ENCODE measurements around the gene IFITM5.

DNA sequence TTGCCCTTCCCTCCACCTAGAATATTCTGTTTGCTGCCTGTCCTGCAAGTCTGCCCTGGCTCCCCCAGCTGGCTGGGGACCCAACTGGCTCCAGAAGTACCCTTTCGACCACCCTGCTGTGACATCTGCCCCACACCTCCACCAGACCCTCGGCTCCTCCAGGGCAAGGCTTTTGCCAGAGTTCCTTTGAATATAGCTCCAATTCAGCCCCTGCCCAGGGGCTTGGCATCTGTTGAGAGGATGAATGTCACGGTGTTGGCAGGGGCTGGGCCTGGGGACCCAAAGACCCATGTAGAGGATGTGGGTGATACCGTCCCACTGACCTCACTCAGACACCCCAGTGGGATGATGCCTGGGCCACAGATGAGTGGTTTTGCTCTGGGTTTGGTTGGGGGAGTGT is 17.2 kb downstream of the IFITM5 start:
- TF ChIP-seq POLR2A (IDR thresholded peaks at IDR 0.05), result no peak
- TF ChIP-seq, protein P1, sequence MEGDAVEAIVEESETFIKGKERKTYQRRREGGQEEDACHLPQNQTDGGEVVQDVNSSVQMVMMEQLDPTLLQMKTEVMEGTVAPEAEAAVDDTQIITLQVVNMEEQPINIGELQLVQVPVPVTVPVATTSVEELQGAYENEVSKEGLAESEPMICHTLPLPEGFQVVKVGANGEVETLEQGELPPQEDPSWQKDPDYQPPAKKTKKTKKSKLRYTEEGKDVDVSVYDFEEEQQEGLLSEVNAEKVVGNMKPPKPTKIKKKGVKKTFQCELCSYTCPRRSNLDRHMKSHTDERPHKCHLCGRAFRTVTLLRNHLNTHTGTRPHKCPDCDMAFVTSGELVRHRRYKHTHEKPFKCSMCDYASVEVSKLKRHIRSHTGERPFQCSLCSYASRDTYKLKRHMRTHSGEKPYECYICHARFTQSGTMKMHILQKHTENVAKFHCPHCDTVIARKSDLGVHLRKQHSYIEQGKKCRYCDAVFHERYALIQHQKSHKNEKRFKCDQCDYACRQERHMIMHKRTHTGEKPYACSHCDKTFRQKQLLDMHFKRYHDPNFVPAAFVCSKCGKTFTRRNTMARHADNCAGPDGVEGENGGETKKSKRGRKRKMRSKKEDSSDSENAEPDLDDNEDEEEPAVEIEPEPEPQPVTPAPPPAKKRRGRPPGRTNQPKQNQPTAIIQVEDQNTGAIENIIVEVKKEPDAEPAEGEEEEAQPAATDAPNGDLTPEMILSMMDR (IDR thresholded peaks at IDR 0.05), result no peak

Data from sigmoid colon (tissue), 3 donors.